Measurements from ENCODE around the gene TXLNG. TPM values are rescaled to one million over a fixed set of nuclear protein-coding genes. Genes with fewer than 3 reads are reported as not detected.

The TXLNG gene
- total RNA-seq, 1 donor from 2014 or later, result 11.2 TPM

DNA sequence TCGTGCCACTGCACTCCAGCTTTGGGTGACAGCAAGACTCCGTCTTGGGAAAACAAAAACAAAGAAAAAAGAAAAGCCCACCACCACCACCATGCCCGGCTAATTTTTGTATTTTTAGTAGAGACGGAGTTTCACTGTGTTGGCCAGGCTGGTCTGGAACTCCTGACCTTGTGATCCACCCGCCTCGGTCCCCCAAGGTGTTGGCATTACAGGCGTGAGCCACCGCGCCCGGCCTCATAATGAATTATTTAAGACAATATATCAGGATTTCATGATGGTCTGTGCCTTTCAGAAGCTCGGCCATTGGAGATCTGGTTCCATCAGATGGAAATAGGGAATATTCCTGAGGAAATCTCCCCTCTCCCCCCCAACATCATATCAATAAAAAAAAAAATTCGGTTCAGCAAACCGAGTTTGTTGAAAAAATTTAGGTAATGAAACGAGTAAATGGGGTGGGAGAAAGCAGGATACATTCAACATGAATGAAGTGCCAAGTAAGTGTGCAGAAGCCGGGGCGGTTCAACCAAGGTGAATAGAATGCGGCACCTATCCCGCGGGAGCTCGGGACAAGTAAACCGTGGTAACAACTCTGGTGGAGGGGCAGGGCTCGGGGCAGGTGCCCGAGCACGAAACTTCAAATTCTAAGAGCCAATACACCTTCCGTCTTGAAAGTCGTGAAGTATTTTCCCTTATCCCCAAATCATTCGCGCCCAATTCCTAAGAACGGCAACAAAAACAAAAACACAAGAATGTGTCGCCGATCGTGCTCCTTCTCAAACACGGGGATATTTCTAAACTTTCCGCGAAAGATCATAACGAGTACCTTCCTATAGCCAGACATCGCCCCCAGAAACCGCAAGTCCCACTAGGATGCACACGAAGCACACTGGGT, 773 bp upstream of the TXLNG start:
- TF ChIP-seq, protein P1, sequence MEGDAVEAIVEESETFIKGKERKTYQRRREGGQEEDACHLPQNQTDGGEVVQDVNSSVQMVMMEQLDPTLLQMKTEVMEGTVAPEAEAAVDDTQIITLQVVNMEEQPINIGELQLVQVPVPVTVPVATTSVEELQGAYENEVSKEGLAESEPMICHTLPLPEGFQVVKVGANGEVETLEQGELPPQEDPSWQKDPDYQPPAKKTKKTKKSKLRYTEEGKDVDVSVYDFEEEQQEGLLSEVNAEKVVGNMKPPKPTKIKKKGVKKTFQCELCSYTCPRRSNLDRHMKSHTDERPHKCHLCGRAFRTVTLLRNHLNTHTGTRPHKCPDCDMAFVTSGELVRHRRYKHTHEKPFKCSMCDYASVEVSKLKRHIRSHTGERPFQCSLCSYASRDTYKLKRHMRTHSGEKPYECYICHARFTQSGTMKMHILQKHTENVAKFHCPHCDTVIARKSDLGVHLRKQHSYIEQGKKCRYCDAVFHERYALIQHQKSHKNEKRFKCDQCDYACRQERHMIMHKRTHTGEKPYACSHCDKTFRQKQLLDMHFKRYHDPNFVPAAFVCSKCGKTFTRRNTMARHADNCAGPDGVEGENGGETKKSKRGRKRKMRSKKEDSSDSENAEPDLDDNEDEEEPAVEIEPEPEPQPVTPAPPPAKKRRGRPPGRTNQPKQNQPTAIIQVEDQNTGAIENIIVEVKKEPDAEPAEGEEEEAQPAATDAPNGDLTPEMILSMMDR (IDR thresholded peaks at IDR 0.05), result no peak
- H3K4me1 ChIP-seq, result no peaks in the 10 kb centered on the region
- no peaks in the 10 kb centered on the region for H3K9me3 ChIP-seq
- no peaks in the 10 kb centered on the region for H3K27me3 ChIP-seq (ENCODE audit: low read depth)
- ATAC-seq (no peak), DNase-seq (no peak)
- intact Hi-C loops (cut with DNase I), result no loop called here
- H3K36me3 ChIP-seq, result peaks cover 3% of the 10 kb centered on the region
- H3K27ac ChIP-seq, result peak overlapping the region; percentile 6
- H3K4me3 ChIP-seq, result peak overlapping the region; percentile 63

GRCh38 chrX:16786791-16787735, 797 bp downstream of the TXLNG start:
- H3K27ac ChIP-seq, result peak overlapping the region; percentile 84
- no peaks in the 10 kb centered on the region for H3K27me3 ChIP-seq (ENCODE audit: low read depth)
- H3K4me1 ChIP-seq, result no peaks in the 10 kb centered on the region
- DNase-seq (peak; percentile 47), ATAC-seq (peak; percentile 61 to 76)
- TF ChIP-seq, protein P1 (IDR thresholded peaks at IDR 0.05), result no peak
- intact Hi-C loops (cut with DNase I), result no loop called here
- no peaks in the 10 kb centered on the region for H3K9me3 ChIP-seq
- peak overlapping the region; percentile 63 for H3K4me3 ChIP-seq
- peaks cover 8% of the 10 kb centered on the region for H3K36me3 ChIP-seq

DNA sequence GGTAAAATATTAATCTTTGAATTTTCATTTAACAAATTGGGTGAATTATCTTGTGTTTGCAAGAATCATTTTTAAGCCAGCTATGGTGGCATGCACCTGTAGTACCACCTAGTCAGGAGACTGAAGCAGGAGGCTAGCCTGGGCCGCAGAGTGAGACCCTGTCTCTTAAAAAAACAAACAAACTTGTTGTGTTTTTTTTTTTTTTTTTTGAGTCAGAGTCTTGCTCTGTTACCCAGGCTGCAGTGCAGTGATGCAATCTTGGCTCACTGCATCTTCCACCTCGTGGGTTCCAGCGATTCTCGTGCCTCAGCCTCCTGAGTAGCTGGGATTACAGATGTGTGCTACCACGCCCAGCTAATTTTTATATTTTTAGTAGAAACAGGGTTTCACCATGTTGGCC, 2.2 kb downstream of the TXLNG start:
- intact Hi-C loops (cut with DNase I), result no loop called here

GRCh38 chrX:16796298-16796697, 10.0 kb downstream of the TXLNG start:
- ATAC-seq, result no peak

More for the DNA sequence above, 2.2 kb downstream of the TXLNG start:
- no peaks in the 10 kb centered on the region for H3K9me3 ChIP-seq
- ATAC-seq, result no peak
- TF ChIP-seq, protein P1 (IDR thresholded peaks at IDR 0.05), result no peak
- H3K4me3 ChIP-seq, result no peak overlapping the region
- peaks cover 8% of the 10 kb centered on the region for H3K36me3 ChIP-seq
- no peak for DNase-seq
- no peaks in the 10 kb centered on the region for H3K27me3 ChIP-seq (ENCODE audit: low read depth)
- no peaks in the 10 kb centered on the region for H3K4me1 ChIP-seq
- no peak overlapping the region for H3K27ac ChIP-seq

GRCh38 chrX:16797358-16797757, 11.1 kb downstream of the TXLNG start:
- no peak overlapping the region for H3K4me3 ChIP-seq
- H3K36me3 ChIP-seq, result peaks cover 16% of the 10 kb centered on the region
- intact Hi-C loops (cut with DNase I), result no loop called here
- H3K27me3 ChIP-seq (ENCODE audit: low read depth), result no peaks in the 10 kb centered on the region
- ATAC-seq (no peak), DNase-seq (no peak)
- H3K4me1 ChIP-seq, result no peaks in the 10 kb centered on the region
- TF ChIP-seq, protein P1 (IDR thresholded peaks at IDR 0.05), result no peak
- H3K27ac ChIP-seq, result no peak overlapping the region
- no peaks in the 10 kb centered on the region for H3K9me3 ChIP-seq

More at GRCh38 chrX:16796298-16796697, 10.0 kb downstream of the TXLNG start:
- Histone ChIP-seq H3K36me3 (peaks cover 16% of the 10 kb centered on the region), H3K9me3 (no peaks in the 10 kb centered on the region), H3K4me3 (no peak overlapping the region), H3K27ac (no peak overlapping the region), H3K4me1 (no peaks in the 10 kb centered on the region), H3K27me3 (ENCODE audit: low read depth) (no peaks in the 10 kb centered on the region)
- TF ChIP-seq, protein P1 (IDR thresholded peaks at IDR 0.05), result no peak
- intact Hi-C loops (cut with DNase I), result no loop called here
- DNase-seq, result no peak
